Stimulated activated naive CD8-positive, alpha-beta T cell treated with anti-CD3 and anti-CD28 coated beads, Interleukin-15, Interleukin-2, amounts not matched to agents 100 ng/mL and 50 ng/mL, for 24 hours (primary cell): ENCODE measurements around the gene NCLN.
A peak's percentile ranks its signal among the peaks of the same experiment; 100 is the strongest.
"Not testable (repeated sequence)": the region's sequence is repeated elsewhere in the genome, so short reads cannot be mapped to it uniquely, and the experiment has no call there.

Source experiments
- H3K27ac Mint-ChIP-seq: one replicate; pipeline ENCODE4 v1.8.0; 2021; ENCODE audit warnings: mild to moderate bottlenecking, mixed read lengths
- H3K27me3 Mint-ChIP-seq: one replicate; pipeline ENCODE4 v1.8.0; 2021; ENCODE audit warnings: mixed read lengths
- H3K36me3 Mint-ChIP-seq: one replicate; pipeline ENCODE4 v1.8.0; 2021; ENCODE audit warnings: low read depth, mixed read lengths
- H3K4me1 Mint-ChIP-seq: one replicate; pipeline ENCODE4 v1.8.0; 2021; ENCODE audit warnings: low read depth, mixed read lengths
- H3K4me3 Mint-ChIP-seq: one replicate; pipeline ENCODE4 v1.8.0; 2021; ENCODE audit warnings: mild to moderate bottlenecking, mixed read lengths
- H3K9me3 Mint-ChIP-seq: one replicate; pipeline ENCODE4 v1.8.0; 2021; ENCODE audit warnings: mixed read lengths

The NCLN gene

GRCh38 chr19:3167533-3168272 is 18.0 kb upstream of the NCLN start:
- no peaks in the 10 kb centered on the region for H3K9me3 Mint-ChIP-seq
- H3K4me3 Mint-ChIP-seq = no peak overlapping the region
- no peaks in the 10 kb centered on the region for H3K27me3 Mint-ChIP-seq
- H3K4me1 Mint-ChIP-seq = peaks cover 25% of the 10 kb centered on the region
- H3K27ac Mint-ChIP-seq = no peak overlapping the region
- H3K36me3 Mint-ChIP-seq = no peaks in the 10 kb centered on the region

GRCh38 chr19:3171894-3172672 is 13.6 kb upstream of the NCLN start:
- H3K27ac Mint-ChIP-seq = no peak overlapping the region

GRCh38 chr19:3172673-3173000 is 13.1 kb upstream of the NCLN start:
- H3K27me3 Mint-ChIP-seq, H3K27ac Mint-ChIP-seq, H3K9me3 Mint-ChIP-seq, H3K4me3 Mint-ChIP-seq, H3K36me3 Mint-ChIP-seq: not testable (repeated sequence)
- peaks cover 28% of the 10 kb centered on the region for H3K4me1 Mint-ChIP-seq

More at GRCh38 chr19:3171894-3172672, 13.6 kb upstream of the NCLN start:
- no peaks in the 10 kb centered on the region for H3K9me3 Mint-ChIP-seq
- peaks cover 25% of the 10 kb centered on the region for H3K4me1 Mint-ChIP-seq
- no peaks in the 10 kb centered on the region for H3K27me3 Mint-ChIP-seq
- H3K36me3 Mint-ChIP-seq = no peaks in the 10 kb centered on the region
- no peak overlapping the region for H3K4me3 Mint-ChIP-seq

- peaks cover 34% of the 10 kb centered on the region for H3K4me1 Mint-ChIP-seq
- H3K4me3 Mint-ChIP-seq = no peak overlapping the region
- peaks cover 6% of the 10 kb centered on the region for H3K36me3 Mint-ChIP-seq
- H3K27ac Mint-ChIP-seq = peak overlapping the region; percentile 46
- H3K27me3 Mint-ChIP-seq = no peaks in the 10 kb centered on the region
- H3K9me3 Mint-ChIP-seq = no peaks in the 10 kb centered on the region
Measured at GRCh38 chr19:3175781-3176714, 9.7 kb upstream of the NCLN start.

GRCh38 chr19:3176715-3177501 is 8.8 kb upstream of the NCLN start:
- H3K9me3 Mint-ChIP-seq = no peaks in the 10 kb centered on the region
- H3K27ac Mint-ChIP-seq = peak overlapping the region; percentile 81
- peaks cover 34% of the 10 kb centered on the region for H3K4me1 Mint-ChIP-seq
- peaks cover 7% of the 10 kb centered on the region for H3K36me3 Mint-ChIP-seq
- peak overlapping the region; percentile 74 for H3K4me3 Mint-ChIP-seq
- H3K27me3 Mint-ChIP-seq = no peaks in the 10 kb centered on the region

- H3K4me3 Mint-ChIP-seq = peak within 1 kb of the TSS; percentile 99
- H3K36me3 Mint-ChIP-seq = peaks cover 11% of the 10 kb centered on the region
- H3K9me3 Mint-ChIP-seq = no peaks in the 10 kb centered on the region
- peak within 1 kb of the TSS; percentile 95 for H3K27ac Mint-ChIP-seq
- peaks cover 43% of the 10 kb centered on the region for H3K4me1 Mint-ChIP-seq
- H3K27me3 Mint-ChIP-seq = no peaks in the 10 kb centered on the region
Measured at GRCh38 chr19:3178377-3178972, 7.3 kb upstream of the NCLN start, which contains the start of gene S1PR4. TSS of gene S1PR4 (plus strand) at chr19:3178769. CDS start at chr19:3178793, 24 bp downstream.

GRCh38 chr19:3178973-3179738 is 6.6 kb upstream of the NCLN start:
- no peaks in the 10 kb centered on the region for H3K9me3 Mint-ChIP-seq
- peaks cover 11% of the 10 kb centered on the region for H3K36me3 Mint-ChIP-seq
- H3K27ac Mint-ChIP-seq = peak overlapping the region; percentile 95
- H3K27me3 Mint-ChIP-seq = no peaks in the 10 kb centered on the region
- peak overlapping the region; percentile 99 for H3K4me3 Mint-ChIP-seq
- H3K4me1 Mint-ChIP-seq = peaks cover 49% of the 10 kb centered on the region

- peaks cover 56% of the 10 kb centered on the region for H3K4me1 Mint-ChIP-seq
- no peaks in the 10 kb centered on the region for H3K9me3 Mint-ChIP-seq
- peaks cover 11% of the 10 kb centered on the region for H3K36me3 Mint-ChIP-seq
- H3K27ac Mint-ChIP-seq = peak overlapping the region; percentile 95
- H3K27me3 Mint-ChIP-seq = no peaks in the 10 kb centered on the region
- H3K4me3 Mint-ChIP-seq = peak overlapping the region; percentile 99
Measured at GRCh38 chr19:3179739-3180293, 5.9 kb upstream of the NCLN start.

GRCh38 chr19:3183721-3184641 is 1.7 kb upstream of the NCLN start:
- H3K9me3 Mint-ChIP-seq = no peaks in the 10 kb centered on the region
- peaks cover 64% of the 10 kb centered on the region for H3K4me1 Mint-ChIP-seq
- no peaks in the 10 kb centered on the region for H3K27me3 Mint-ChIP-seq
- peak overlapping the region; percentile 98 for H3K27ac Mint-ChIP-seq
- peak overlapping the region; percentile 11 for H3K4me3 Mint-ChIP-seq
- H3K36me3 Mint-ChIP-seq = peaks cover 23% of the 10 kb centered on the region

GRCh38 chr19:3184847-3185460 is 776 bp upstream of the NCLN start:
- Mint-ChIP-seq H3K27me3 (no peaks in the 10 kb centered on the region), H3K4me1 (peaks cover 69% of the 10 kb centered on the region), H3K27ac (peak overlapping the region; percentile 98), H3K9me3 (no peaks in the 10 kb centered on the region), H3K36me3 (peaks cover 25% of the 10 kb centered on the region), H3K4me3 (peak overlapping the region; percentile 92)

GRCh38 chr19:3186160-3186688 is 494 bp downstream of the NCLN start:
- H3K9me3 Mint-ChIP-seq = no peaks in the 10 kb centered on the region
- H3K4me1 Mint-ChIP-seq = peaks cover 67% of the 10 kb centered on the region
- H3K27me3 Mint-ChIP-seq = no peaks in the 10 kb centered on the region
- peaks cover 22% of the 10 kb centered on the region for H3K36me3 Mint-ChIP-seq
- peak overlapping the region; percentile 87 for H3K27ac Mint-ChIP-seq
- H3K4me3 Mint-ChIP-seq = peak overlapping the region; percentile 96
